SIG-M5 treated with dmso at 0.1 percent for 504 hours (cell line): ENCODE data around the gene INAVA.
"Not testable (repeated sequence)": the region's sequence is repeated elsewhere in the genome, so short reads cannot be mapped to it uniquely, and the experiment has no call there.

Experiments
- DNase-seq: peaks from one replicate; lab custom pipeline; 2025; ENCODE audit not compliant: unreplicated experiment; lab: John Stamatoyannopoulos, UW

INAVA gene

DNA sequence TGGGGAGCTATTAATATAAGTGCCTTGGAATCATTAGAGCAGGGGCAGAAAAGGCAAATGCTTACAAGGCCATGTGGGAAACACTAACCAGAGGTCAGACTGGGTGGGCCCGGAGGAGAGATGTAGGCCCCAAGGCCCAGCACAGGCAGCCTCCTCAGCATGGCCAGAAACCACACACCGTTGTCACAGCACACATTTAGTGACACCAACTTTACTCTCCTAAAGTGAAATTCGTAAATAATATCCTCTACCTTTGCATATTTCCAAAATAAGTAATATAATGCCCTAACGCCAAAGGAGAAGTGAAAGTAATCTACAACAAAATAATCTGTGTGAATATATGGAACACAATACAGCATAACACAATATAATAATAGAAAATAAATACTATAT is 66.2 kb downstream of the INAVA start:
- no peak for DNase-seq

DNA sequence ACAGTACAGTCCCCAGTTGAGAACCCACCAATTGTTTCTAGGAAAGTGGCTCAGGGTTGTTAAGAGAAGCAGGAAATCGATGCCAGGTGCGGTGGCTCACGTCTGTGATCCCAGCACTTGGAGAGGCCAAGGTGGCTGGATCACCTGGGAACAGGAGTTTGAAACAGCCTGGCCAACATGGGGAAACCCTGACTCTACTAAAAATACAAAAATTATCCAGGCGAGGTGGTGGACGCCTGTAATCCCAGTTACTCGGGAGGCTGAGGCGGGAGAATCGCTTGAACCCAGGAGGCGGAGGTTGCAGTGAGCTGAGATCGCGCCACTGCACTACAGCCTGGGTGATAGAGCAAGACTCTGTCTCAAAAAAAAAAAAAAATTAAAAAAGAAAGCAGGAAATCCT is 67.5 kb downstream of the INAVA start:
- DNase-seq, result not testable (repeated sequence)

DNA sequence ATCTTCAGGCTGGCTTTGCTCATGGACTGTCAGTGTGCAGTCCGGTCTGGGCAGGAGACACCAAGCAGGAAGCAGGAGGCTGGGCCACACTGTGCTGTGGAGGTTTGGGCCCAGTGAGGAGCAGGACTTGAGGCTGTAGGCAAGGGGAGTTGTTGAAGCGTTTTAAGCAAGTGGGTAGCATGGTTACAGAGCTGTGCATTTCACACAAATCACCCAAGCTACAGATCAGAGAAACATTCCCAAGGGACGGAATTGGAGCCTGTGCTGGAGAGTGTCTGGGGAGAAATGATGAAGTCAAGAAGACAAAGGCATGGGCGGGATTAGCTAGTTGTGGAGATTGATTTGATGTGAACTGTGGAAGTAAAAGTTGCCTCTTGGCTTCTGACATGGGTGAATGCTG is 67.9 kb downstream of the INAVA start:
- no peak for DNase-seq

DNA sequence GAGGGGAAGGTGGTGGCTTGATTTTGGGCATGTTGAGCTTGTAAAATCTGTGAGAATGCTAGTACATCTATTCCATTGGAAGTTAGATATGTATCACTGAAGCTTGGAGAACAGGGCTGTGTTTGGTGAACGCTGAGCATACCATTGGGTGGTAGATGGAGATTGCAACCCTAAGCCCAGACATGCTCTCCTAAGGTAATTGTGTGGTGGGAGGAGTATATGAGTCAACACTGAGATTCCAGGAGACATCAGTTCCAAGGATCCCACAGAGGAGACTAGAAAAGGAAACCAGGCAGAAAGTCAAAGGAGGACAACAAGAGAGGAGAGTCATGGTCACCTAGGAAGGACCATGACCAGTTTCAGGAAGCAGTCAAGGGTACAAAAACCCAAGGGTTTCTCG is 68.4 kb downstream of the INAVA start:
- no peak for DNase-seq

DNA sequence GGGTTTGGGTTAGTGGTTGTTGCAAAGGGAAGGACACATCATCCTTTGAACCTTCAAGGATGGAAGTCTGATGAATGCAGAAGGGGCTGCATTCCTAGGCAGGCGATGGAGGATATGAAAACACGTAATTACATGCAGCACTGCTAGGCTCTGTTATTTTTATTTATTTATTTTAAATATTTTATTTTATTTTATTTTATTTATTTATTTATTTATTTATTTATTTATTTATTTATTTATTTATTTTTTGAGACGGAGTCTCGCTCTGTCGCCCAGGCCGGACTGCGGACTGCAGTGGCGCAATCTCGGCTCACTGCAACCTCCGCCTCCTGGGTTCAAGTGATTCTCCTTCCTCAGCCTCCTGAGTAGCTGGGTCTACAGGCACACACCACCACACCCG is 69.2 kb downstream of the INAVA start:
- not testable (repeated sequence) for DNase-seq
